Fibroblast of lung (primary cell): ENCODE results near the gene RRAD.
"Not testable (repeated sequence)": the region's sequence is repeated elsewhere in the genome, so short reads cannot be mapped to it uniquely, and the experiment has no call there.

ENCODE experiments used
- CTCF ChIP-seq, 2 donors: IDR thresholded peaks in 1 of 2; conservative IDR thresholded peaks in 1 of 2; 1 replicate in 1 of 2; 2 replicates in 1 of 2; pipeline ENCODE4 v1.5.1; 2011 to 2012; ENCODE audit warnings: low read length in 2 of 2, control low read depth in 1 of 2, inconsistent platforms in 1 of 2, low read depth in 1 of 2, mild to moderate bottlenecking in 1 of 2
- EZH2 ChIP-seq: IDR thresholded peaks from 2 replicates; pipeline ENCODE4 v1.5.1; 2012; ENCODE audit warnings: low read length, control low read depth, mild to moderate bottlenecking; ENCODE audit errors: missing control alignments

GRCh38 chr16:66956154-66956457, 30.8 kb upstream of the RRAD start:
- not testable (repeated sequence) for TF ChIP-seq CTCF (conservative IDR thresholded peaks at IDR 0.05 in 1 of 2, IDR thresholded peaks at IDR 0.05 in 1 of 2; ENCODE audit: low read depth in 1 of 2, low read length in 2 of 2); EZH2
